Endothelial cell of umbilical vein (primary cell): Measurements from ENCODE around the gene CFAP45. TPM values are rescaled to one million over a fixed set of nuclear protein-coding genes. Genes with fewer than 3 reads are reported as not detected.
A peak's percentile ranks its signal among the peaks of the same experiment; 100 is the strongest.

Experiments
- BruUV-seq: library from RNA; stranded (reverse); fragments of 400-500 nt; replicated peaks from 2 replicates; lab custom pipeline; 2021; lab: Mats Ljungman, UMichigan
- CTCF ChIA-PET: fragments of 300-600, 350-600 bp; sonication (Branson Sonifier 250); formaldehyde crosslinking; loops from one replicate; lab custom pipeline; 2021; ENCODE audit warnings: antibody characterized with exemption, inconsistent platforms; lab: Charles Lee
- POLR2A ChIA-PET: fragments of 300-600, 350-600 bp; sonication (Branson Sonifier 250); formaldehyde crosslinking; loops from one replicate; lab custom pipeline; 2021; ENCODE audit warnings: antibody characterized with exemption, inconsistent platforms; lab: Charles Lee
- DNase-seq: peaks from one replicate; pipeline ENCODE4 v3.0.0-alpha.2; 2011; ENCODE audit warnings: low read depth, low spot score
- FAIRE-seq: peaks from 2 replicates; lab custom pipeline; 2011; peaks lifted over from hg19 to GRCh38; lab: Jason Lieb, UNC
- H2AFZ ChIP-seq: 2 replicates; pipeline ENCODE4 v1.6.0; 2012; ENCODE audit warnings: low read depth, low read length, control low read depth, inconsistent platforms
- H3K27ac ChIP-seq: 2 replicates; pipeline ENCODE4 v1.5.1; 2011; ENCODE audit warnings: low read depth, mild to moderate bottlenecking, control low read depth, low read length, moderate library complexity; ENCODE audit not compliant: insufficient read depth
- H3K27me3 ChIP-seq, 2 experiments: 2 replicates each; pipeline versions ENCODE4 v1.6.0 to v1.6.1; 2011; ENCODE audit warnings: low read length in 2 of 2, mixed read lengths in 1 of 2; ENCODE audit not compliant: control insufficient read depth in 2 of 2, insufficient read depth in 2 of 2
- H3K36me3 ChIP-seq, 2 experiments: 2 replicates in 1 of 2; 3 replicates in 1 of 2; pipeline ENCODE4 v1.5.1; 2011; ENCODE audit warnings: low read length in 2 of 2, mild to moderate bottlenecking in 1 of 2, moderate library complexity in 1 of 2; ENCODE audit not compliant: control insufficient read depth in 2 of 2, insufficient read depth in 2 of 2; ENCODE audit errors: extremely low read depth in 1 of 2
- H3K4me1 ChIP-seq: 3 replicates; pipeline ENCODE4 v1.5.1; 2011; ENCODE audit warnings: mild to moderate bottlenecking, low read length; ENCODE audit not compliant: control insufficient read depth, insufficient read depth; ENCODE audit errors: extremely low read depth
- H3K4me2 ChIP-seq: 2 replicates; pipeline ENCODE4 v1.6.1; 2011; ENCODE audit warnings: low read length, control low read depth, mixed read lengths; ENCODE audit not compliant: insufficient read depth
- H3K4me3 ChIP-seq, 3 experiments: fragments of 200-600 bp in 1 of 3; sonication (generic), shearing (Covaris generic) in 1 of 3; replicated peaks in 1 of 3; 2 replicates each; pipeline ENCODE4 v1.5.1; 2011 to 2016; ENCODE audit warnings: control low read depth in 3 of 3, low read length in 3 of 3, mild to moderate bottlenecking in 2 of 3, inconsistent platforms in 1 of 3, low read depth in 1 of 3, moderate library complexity in 1 of 3; ENCODE audit not compliant: insufficient read depth in 1 of 3
- H3K79me2 ChIP-seq: 2 replicates; pipeline ENCODE4 v1.6.0; 2012; ENCODE audit warnings: low read length, inconsistent platforms; ENCODE audit not compliant: control insufficient read depth, insufficient read depth
- H3K9ac ChIP-seq: replicated peaks from 2 replicates; pipeline ENCODE3; 2011; ENCODE audit warnings: low read length, control low read depth; ENCODE audit not compliant: insufficient read depth; ENCODE audit errors: extremely low read depth
- H3K9me1 ChIP-seq: replicated peaks from 3 replicates; pipeline ENCODE4 v1.6.0; 2011; ENCODE audit warnings: mild to moderate bottlenecking, low read length; ENCODE audit not compliant: control insufficient read depth, insufficient read depth; ENCODE audit errors: extremely low read depth
- H3K9me3 ChIP-seq: replicated peaks from 2 replicates; pipeline ENCODE4 v1.5.1; 2012; ENCODE audit warnings: low read length, inconsistent platforms; ENCODE audit not compliant: control insufficient read depth, insufficient read depth
- H4K20me1 ChIP-seq: replicated peaks from 2 replicates; pipeline ENCODE3; 2011; ENCODE audit warnings: mild to moderate bottlenecking, low read length; ENCODE audit not compliant: control insufficient read depth, insufficient read depth; ENCODE audit errors: extremely low read depth
- EZH2 ChIP-seq: IDR thresholded peaks from 2 replicates; pipeline ENCODE4 v1.6.1; 2012; ENCODE audit warnings: borderline replicate concordance, low read depth, mild to moderate bottlenecking, moderate library complexity, low read length, inconsistent platforms; ENCODE audit not compliant: severe bottlenecking
- FOS ChIP-seq: IDR thresholded peaks from 2 replicates; pipeline ENCODE4 v1.6.1; 2011; ENCODE audit warnings: mild to moderate bottlenecking, low read length, moderate library complexity, borderline replicate concordance; ENCODE audit not compliant: insufficient read depth
- GATA2 ChIP-seq: IDR thresholded peaks from 2 replicates; pipeline ENCODE4 v1.7.0; 2011; ENCODE audit warnings: low read depth, mild to moderate bottlenecking, moderate library complexity, mixed read lengths, low read length; ENCODE audit not compliant: insufficient read length, insufficient read depth
- JUN ChIP-seq: IDR thresholded peaks from 2 replicates; pipeline ENCODE4 v1.6.1; 2011; ENCODE audit warnings: borderline replicate concordance, low read depth; ENCODE audit not compliant: insufficient read length, insufficient read depth
- MYC ChIP-seq: IDR thresholded peaks from one replicate; pipeline ENCODE4 v1.6.1; 2011; ENCODE audit warnings: mild to moderate bottlenecking, low read depth, low read length
- POLR2A ChIP-seq: IDR thresholded peaks from 2 replicates; pipeline ENCODE4 v1.6.1; 2012; ENCODE audit warnings: low read depth, mild to moderate bottlenecking, control low read depth, low read length
- POLR2AphosphoS5 ChIP-seq: IDR thresholded peaks from 2 replicates; pipeline ENCODE4 v1.6.1; 2012; ENCODE audit warnings: low read depth, mild to moderate bottlenecking, control low read depth, low read length, moderate library complexity; ENCODE audit not compliant: insufficient read depth
- dilution Hi-C: fragments of 300-500 bp; cut with MboI; formaldehyde crosslinking; loops from one replicate; pipeline ENCODE4 v1.15.0; 2019; ENCODE audit warnings: low sequenced_read_pairs; ENCODE audit not compliant: extremely low pct_ligation_motif_present
- intact Hi-C: fragments of 100-400 bp; cut with micrococcal nuclease; formaldehyde crosslinking; loops from one replicate; pipeline ENCODE4 v1.10.0; 2022
- polyA plus RNA-seq, 4 experiments: library from polyadenylated mRNA; depleted of rRNA in 3 of 4; stranded (reverse) in 3 of 4; unstranded in 1 of 4; fragments of >200 nt; gene quantifications; 2 replicates each; pipeline versions ENCODE4 v1.2.1 to v1.2.3, GENCODE V29; 2011 to 2012; ENCODE audit warnings: missing spikeins in 1 of 4
- total RNA-seq: library from RNA; stranded (reverse); gene quantifications from 2 replicates; pipeline ENCODE4 v1.2.3, GENCODE V29; 2021
- TF ChIP-seq, protein P1 (sequence below), 2 donors: IDR thresholded peaks; 1 replicate in 1 of 2; 2 replicates in 1 of 2; pipeline ENCODE4 v1.5.1; 2011; ENCODE audit warnings: low read length in 2 of 2, mild to moderate bottlenecking in 2 of 2, moderate library complexity in 2 of 2, control low read depth in 1 of 2, inconsistent platforms in 1 of 2, low read depth in 1 of 2; ENCODE audit not compliant: insufficient read depth in 1 of 2; ENCODE audit errors: extremely low read depth in 1 of 2
- TF ChIP-seq, protein P2 (sequence below): IDR thresholded peaks from 2 replicates; pipeline ENCODE4 v1.6.1; 2011; ENCODE audit not compliant: insufficient read depth, insufficient read length

Gene CFAP45
- total and polyA plus RNA-seq, 2 donors (not counting 3 experiments of a cell fraction or from before 2014, with no cell fraction given): 0.25 to 2.5 TPM

DNA sequence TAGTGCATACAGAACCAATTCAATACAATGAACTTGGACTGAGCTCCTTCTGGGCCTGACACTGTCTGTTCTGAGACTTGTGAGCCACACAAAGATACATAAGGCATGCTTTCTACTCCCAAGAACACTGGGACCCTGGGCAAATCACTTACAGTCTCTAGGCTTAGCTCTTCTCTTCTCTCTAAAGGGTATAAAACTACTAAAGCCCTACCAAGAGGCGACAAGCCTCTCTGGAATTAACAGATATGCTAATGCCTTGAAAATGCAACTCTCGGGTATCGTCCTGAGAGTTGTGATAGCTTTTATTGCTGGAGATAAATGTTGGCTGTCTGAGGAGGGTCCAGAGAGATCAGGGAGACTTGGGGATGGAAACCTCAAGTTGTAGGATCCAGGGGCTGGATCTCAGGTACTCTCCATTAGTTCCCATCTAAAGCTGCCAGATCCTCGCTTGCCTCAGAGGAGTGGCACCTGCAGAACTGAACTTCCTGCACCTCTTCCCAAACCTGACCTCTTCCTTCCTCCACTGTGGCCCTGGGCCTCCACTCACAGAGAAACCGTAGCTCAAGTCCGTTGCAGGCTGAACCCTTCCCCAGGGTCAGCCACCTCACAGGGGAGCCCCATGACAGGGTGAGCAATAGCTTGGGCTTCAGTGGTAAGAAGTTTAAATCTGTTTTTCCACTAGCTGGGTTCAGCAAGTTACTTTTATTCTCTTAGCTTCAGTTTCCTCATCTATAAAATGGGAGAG lies 11.5 kb upstream of the CFAP45 start:
- Histone ChIP-seq H3K4me2 (no peak overlapping the region), H3K9ac (peak overlapping the region; percentile 62), H3K27ac (peak overlapping the region; percentile 81), H3K27me3 (no peaks in the 10 kb centered on the region), H2AFZ (no peak overlapping the region), H3K9me3 (no peaks in the 10 kb centered on the region), H3K79me2 (no peaks in the 10 kb centered on the region), H3K9me1 (no peaks in the 10 kb centered on the region), H4K20me1 (no peaks in the 10 kb centered on the region), H3K4me1 (peaks cover 30% of the 10 kb centered on the region), H3K4me3 (no peak overlapping the region), H3K36me3 (no peaks in the 10 kb centered on the region)
- FAIRE-seq (peak; percentile 37), DNase-seq (peak; percentile 14)
- ChIA-PET CTCF (interaction anchor here (1.0 to 1.2 kb wide), 2 partner anchors 96 to 112 kb away, joined by 3 to 4 read pairs; no protein-coding TSS in a partner anchor), POLR2A (interaction anchor here (0.9 to 1.3 kb wide), 2 partner anchors 14 to 130 kb away, joined by 3 read pairs; partner anchors contain the start of gene TAGLN2)
- no TSS peak for BruUV-seq
- dilution Hi-C loops: no loop called here
- intact Hi-C loops: no loop called here
- TF ChIP-seq, protein P1, sequence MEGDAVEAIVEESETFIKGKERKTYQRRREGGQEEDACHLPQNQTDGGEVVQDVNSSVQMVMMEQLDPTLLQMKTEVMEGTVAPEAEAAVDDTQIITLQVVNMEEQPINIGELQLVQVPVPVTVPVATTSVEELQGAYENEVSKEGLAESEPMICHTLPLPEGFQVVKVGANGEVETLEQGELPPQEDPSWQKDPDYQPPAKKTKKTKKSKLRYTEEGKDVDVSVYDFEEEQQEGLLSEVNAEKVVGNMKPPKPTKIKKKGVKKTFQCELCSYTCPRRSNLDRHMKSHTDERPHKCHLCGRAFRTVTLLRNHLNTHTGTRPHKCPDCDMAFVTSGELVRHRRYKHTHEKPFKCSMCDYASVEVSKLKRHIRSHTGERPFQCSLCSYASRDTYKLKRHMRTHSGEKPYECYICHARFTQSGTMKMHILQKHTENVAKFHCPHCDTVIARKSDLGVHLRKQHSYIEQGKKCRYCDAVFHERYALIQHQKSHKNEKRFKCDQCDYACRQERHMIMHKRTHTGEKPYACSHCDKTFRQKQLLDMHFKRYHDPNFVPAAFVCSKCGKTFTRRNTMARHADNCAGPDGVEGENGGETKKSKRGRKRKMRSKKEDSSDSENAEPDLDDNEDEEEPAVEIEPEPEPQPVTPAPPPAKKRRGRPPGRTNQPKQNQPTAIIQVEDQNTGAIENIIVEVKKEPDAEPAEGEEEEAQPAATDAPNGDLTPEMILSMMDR (IDR thresholded peaks at IDR 0.05; ENCODE audit: extremely low read depth in 1 of 2, insufficient read depth in 1 of 2, low read depth in 1 of 2, low read length in 2 of 2): no peak
- TF ChIP-seq GATA2: no peak
- no peak for TF ChIP-seq JUN
- TF ChIP-seq, protein P2, sequence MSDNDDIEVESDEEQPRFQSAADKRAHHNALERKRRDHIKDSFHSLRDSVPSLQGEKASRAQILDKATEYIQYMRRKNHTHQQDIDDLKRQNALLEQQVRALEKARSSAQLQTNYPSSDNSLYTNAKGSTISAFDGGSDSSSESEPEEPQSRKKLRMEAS: no peak
- no peak for TF ChIP-seq MYC
- no peak for TF ChIP-seq EZH2
- TF ChIP-seq POLR2AphosphoS5: no peak
- TF ChIP-seq FOS: no peak
- TF ChIP-seq POLR2A: no peak
